ENCODE measurements around the gene MAP3K13. TPM values are rescaled to one million over a fixed set of nuclear protein-coding genes. Genes with fewer than 3 reads are reported as not detected.

Gene MAP3K13
- total RNA-seq, 1 experiment from 2014 or later = 10.6 TPM

DNA sequence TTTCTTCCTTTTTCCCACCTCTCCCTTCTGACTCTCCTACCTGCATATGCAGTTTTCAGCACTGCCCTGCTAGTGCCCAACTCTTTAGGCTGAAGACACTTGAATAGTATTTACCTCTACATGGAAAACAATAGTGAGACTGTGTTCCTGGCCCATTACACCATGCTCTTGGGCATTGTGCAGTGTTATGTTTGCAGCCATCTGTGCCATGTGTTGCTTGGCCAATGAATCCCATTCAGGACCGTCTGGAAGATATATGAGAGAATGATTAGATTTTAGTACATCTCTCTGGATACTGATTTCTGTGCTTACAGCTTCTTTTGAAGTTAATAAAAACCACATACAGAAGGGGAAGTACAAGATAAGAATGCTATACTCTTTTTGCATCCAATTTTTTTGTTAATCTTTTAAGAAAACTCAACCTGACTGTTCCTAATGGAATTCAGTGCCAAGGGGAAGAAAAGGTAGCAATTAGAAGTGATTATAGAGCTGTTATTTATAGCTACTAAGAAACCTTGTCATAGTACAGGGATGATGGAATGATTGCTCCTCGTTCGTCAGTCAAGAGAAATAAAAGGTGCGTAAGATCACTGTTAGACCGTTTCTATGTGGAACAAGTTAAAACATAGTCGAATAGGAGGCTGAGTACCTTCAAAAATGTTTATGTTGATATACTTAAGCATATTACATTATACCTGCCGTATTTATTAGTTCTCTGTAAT is 77.0 kb downstream of the MAP3K13 start:
- H2BK12ac ChIP-seq (ENCODE audit: insufficient read length, low read depth, low read length) = no peak overlapping the region
- H3K79me1 ChIP-seq (ENCODE audit: insufficient read depth, low read depth, low read length, poor library complexity, severe bottlenecking) = no peaks in the 10 kb centered on the region
- Mint-ChIP-seq H3K27me3 (ENCODE audit: low read depth) (peaks cover 8% of the 10 kb centered on the region), H3K9me3 (no peaks in the 10 kb centered on the region), H3K4me3 (no peak overlapping the region), H3K27ac (no peak overlapping the region), H3K36me3 (ENCODE audit: insufficient read depth in 1 of 3, low read depth in 3 of 3) (no peaks in the 10 kb centered on the region), H3K4me1 (no peaks in the 10 kb centered on the region)
- TF ChIP-seq, protein P1, sequence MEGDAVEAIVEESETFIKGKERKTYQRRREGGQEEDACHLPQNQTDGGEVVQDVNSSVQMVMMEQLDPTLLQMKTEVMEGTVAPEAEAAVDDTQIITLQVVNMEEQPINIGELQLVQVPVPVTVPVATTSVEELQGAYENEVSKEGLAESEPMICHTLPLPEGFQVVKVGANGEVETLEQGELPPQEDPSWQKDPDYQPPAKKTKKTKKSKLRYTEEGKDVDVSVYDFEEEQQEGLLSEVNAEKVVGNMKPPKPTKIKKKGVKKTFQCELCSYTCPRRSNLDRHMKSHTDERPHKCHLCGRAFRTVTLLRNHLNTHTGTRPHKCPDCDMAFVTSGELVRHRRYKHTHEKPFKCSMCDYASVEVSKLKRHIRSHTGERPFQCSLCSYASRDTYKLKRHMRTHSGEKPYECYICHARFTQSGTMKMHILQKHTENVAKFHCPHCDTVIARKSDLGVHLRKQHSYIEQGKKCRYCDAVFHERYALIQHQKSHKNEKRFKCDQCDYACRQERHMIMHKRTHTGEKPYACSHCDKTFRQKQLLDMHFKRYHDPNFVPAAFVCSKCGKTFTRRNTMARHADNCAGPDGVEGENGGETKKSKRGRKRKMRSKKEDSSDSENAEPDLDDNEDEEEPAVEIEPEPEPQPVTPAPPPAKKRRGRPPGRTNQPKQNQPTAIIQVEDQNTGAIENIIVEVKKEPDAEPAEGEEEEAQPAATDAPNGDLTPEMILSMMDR (conservative IDR thresholded peaks at IDR 0.05) = no peak
- no peaks in the 10 kb centered on the region for H3K23me2 ChIP-seq (ENCODE audit: insufficient read length, low read depth, low read length, poor library complexity, severe bottlenecking)
- no peak overlapping the region for H3K14ac ChIP-seq (ENCODE audit: insufficient read depth, low read length)
- DNase-seq = no peak
- no peaks in the 10 kb centered on the region for H3K27me3 ChIP-seq (ENCODE audit: insufficient read depth, low read length)
- H3K4me2 ChIP-seq (ENCODE audit: insufficient read depth, insufficient read length, low read length) = no peak overlapping the region
- no peaks in the 10 kb centered on the region for H3K79me2 ChIP-seq (ENCODE audit: insufficient read depth, low read length)
- H3K9ac ChIP-seq (ENCODE audit: extremely low read depth, insufficient read length, low read length) = no peak overlapping the region
- no peak overlapping the region for H2BK5ac ChIP-seq (ENCODE audit: insufficient read length, low read length)
- H2AFZ ChIP-seq (ENCODE audit: low read length) = no peak overlapping the region
- H3T11ph ChIP-seq (ENCODE audit: low read length) = no peak overlapping the region
- H2BK15ac ChIP-seq (ENCODE audit: low read depth, low read length) = no peak overlapping the region
- no peak overlapping the region for H4K5ac ChIP-seq (ENCODE audit: insufficient read length, low read depth, low read length)
- H3K4me1 ChIP-seq (ENCODE audit: insufficient read depth, low read length) = no peaks in the 10 kb centered on the region
- H4K8ac ChIP-seq (replicated peaks; ENCODE audit: insufficient read length, low read depth, low read length) = no peak overlapping the region
- no peak overlapping the region for H3K27ac ChIP-seq (ENCODE audit: insufficient read length, low read depth, low read length)
- H4K20me1 ChIP-seq (ENCODE audit: control insufficient read depth, insufficient read depth, insufficient read length) = no peaks in the 10 kb centered on the region
- H3K23ac ChIP-seq (ENCODE audit: insufficient read length, low read depth, low read length) = no peak overlapping the region
- no peaks in the 10 kb centered on the region for H3K9me3 ChIP-seq (ENCODE audit: control insufficient read depth, low read depth, low read length)
- H2AK5ac ChIP-seq (ENCODE audit: insufficient read length, low read length) = no peak overlapping the region
- WGBS (ENCODE audit: extremely low coverage, insufficient read length, low lambda C conversion rate) = no CpG with 5 or more reads among the region's 7 CpGs
- no peak overlapping the region for H3K18ac ChIP-seq (ENCODE audit: insufficient read length, low read depth, low read length)
- no peak overlapping the region for H2BK20ac ChIP-seq (ENCODE audit: low read depth, low read length, poor library complexity, severe bottlenecking)
- no peak overlapping the region for H4K91ac ChIP-seq (ENCODE audit: insufficient read length, low read depth, low read length)
- H3K4ac ChIP-seq (ENCODE audit: low read depth, low read length) = no peak overlapping the region
- no peak overlapping the region for H2BK120ac ChIP-seq (ENCODE audit: low read depth, low read length, poor library complexity, severe bottlenecking)
- H3K56ac ChIP-seq (ENCODE audit: insufficient read length, low read depth, low read length) = no peak overlapping the region

Data from H9 (cell line).